NAMALWA (cell line): Measurements from ENCODE around the gene SORCS2.

Experiments
- DNase-seq: peaks from one replicate; pipeline ENCODE4 v3.0.0-alpha.2; 2015; ENCODE audit warnings: low spot score

The SORCS2 gene

DNA sequence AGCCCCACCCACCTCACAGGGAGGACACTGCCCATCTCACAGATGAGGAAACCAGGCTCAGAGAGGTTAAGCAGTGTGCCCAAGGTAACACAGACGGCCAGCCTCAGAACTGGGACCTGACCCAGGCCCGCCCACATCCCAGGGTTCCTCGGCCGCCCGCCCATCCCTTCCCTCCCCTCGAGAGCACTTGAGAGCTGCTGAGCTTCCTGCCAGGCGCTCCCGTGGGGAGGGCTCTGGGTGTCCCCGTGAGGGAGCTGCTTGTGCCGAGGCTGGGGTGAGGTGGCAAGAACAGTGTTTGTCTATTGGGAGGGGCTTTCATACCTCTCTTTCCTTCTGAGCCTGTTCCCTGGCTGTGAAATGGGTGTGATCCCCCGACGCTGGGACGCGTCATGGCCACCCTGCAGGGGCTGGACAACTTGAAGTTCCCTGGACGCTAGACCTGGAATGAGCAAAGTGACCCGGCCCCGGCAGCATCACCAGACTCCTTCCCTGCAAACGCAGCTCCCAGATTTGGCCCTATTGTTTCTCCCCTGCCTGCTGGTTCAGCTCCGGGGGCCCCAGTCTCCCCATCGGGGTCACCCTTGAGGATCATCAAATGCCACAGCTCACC is 542.4 kb downstream of the SORCS2 start:
- no peak for DNase-seq

DNA sequence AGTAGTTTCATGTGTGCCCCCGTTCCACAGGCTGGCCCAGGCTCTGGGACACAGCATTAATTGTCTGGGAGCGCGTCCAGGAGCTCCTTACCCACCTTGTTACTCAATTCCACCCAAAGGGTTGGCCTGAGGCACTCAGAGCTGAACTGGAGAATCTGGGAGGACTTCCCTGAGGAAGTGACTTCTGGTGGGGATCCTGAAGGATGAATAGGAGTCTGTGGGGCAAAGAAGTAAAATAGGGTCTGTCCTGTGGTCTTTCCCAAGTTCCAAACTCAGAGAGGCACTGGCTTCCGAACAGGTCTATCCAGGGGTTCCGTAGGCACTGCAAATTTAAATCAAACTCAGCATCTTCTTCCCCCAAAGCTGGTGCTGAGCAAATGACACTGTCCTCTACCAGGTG is 543.1 kb downstream of the SORCS2 start:
- DNase-seq: no peak

DNA sequence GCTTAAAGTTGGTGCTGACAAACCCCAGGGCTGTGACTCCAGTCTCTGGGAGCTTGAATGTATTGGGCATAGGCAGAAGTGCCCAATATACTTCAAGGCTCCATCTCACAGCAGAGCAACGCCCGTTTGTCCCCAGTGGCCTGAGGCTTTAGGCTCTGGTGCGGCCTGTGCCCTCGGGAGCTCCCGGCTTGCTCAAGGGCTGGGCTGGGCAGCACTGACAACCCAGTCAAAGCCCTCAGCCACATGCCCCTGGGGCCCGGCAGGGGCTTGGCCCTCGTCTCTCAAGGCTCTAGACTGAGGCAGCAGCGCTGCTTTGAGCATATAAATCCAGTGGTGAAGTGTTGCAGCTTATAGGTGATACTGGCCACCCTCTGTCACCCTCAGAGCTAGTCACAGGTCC is 543.6 kb downstream of the SORCS2 start:
- DNase-seq: no peak

DNA sequence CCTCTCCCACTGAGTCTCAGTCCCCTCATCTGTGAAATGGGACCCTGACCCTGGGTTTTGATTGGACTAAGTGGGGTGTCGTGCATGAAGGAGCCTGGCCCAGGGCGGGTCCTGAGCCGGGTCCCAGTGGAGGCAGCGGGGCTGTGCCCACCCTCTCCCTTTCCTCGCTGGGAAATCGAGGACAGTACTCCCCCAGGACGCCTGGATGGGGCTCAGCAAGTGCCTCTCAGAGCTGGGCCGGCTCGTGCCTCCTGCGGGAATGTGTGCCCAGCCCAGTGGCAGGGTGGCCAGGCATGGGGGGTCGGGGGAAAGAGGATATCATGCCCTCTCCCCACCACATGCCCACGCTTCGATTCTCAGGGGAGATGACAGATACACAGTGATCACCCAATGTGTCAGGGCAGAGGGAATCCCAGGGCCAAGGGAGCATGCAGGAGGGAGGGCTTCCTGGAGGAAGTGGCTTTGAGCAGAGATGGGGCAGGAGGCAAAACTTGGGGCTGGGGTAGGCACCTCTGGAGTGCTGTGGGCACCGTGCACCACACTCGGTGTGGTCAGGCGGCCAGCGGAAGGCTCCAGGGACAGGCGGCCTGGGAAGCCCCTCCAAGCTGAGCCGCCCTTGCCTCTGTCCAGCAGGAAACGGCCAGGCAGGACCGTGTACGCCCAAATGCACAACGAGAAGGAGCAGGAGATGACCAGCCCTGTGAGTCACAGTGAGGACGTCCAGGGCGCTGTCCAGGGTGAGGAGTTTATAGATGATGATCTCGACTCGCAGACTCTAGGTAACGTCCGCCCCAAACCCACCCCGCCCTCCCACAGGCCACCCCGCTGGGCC is 544.3 kb downstream of the SORCS2 start:
- DNase-seq: no peak

DNA sequence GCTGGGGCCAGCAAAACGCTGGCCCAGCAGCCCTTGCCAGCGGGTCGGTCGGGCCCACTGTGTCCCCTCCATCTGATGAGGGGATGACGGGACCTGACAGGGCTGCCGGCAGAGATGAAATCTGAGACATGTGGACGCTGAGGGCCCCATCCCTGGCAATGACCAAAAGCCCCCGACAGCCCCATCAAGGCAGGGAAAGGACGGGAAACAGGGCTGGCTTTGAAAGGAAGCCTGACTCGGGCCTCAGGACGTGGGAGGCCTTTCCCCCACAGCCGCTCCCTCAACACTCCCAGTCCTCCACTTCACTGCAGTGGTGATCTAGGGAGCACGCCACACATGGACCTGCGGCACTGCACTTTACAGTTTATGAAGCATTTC is 544.9 kb downstream of the SORCS2 start:
- DNase-seq: no peak

DNA sequence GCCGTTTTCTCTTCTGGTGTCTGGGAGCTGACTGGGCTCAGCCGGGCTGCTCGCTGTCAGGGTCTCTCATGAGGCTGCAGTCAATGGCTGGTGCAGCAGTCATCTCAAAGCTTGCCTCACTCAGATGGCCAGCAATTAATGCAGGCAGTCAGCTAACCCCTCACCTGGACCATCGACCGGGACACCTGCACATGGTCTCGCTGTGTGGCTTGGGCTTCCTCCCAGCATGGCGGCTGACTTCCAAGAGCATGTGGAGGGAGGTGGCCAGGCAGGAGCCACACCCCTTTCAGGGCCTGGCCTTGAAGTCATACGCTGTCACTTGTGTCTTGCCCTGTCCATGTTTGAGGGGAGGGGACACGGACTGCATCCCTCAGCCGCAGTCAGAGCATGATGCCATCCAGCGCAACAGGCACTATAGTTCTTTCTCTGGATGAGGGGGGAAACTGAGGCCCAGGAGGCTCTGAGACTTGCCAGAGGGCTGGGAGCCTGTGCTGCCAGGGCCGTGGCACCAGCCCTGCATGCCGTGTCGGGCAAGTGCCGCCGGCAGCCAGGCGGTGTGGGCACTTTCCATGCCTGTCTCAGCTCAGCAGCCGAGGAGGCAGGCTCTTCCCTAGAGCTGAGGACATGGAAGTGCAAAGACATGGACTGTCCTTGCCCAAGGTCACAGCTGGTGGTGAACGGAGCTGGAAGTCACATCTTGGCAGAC is 545.6 kb downstream of the SORCS2 start:
- no peak for DNase-seq

DNA sequence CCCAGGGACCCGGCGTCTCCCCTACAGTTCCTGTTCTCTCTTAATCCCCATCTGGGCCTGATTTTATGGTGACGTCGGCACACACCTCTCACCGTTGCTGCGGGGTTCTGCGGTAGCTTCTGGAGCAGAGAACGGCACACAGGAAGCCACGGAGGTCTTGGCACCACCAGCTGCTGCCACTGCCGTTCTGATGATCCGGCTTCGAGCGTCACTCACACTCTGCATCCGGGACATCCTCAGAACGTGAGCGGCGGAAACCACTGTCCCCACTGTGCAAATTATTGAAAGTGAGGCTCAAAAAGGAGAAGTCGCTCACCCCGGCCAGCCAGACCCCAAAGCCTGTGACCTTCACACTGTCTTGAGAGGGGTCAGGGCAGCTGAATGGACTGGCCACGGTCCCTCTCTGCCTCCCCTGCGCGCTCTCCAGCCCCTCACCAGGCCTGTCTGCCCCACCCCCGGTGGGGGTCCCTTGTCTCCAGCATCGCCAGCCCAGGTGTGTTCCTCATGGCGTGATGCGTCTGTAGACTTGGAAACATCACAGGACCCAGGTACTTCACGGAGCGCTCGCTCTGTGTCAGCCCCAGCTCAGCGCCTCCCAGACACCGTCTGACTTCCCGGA is 546.2 kb downstream of the SORCS2 start:
- no peak for DNase-seq

DNA sequence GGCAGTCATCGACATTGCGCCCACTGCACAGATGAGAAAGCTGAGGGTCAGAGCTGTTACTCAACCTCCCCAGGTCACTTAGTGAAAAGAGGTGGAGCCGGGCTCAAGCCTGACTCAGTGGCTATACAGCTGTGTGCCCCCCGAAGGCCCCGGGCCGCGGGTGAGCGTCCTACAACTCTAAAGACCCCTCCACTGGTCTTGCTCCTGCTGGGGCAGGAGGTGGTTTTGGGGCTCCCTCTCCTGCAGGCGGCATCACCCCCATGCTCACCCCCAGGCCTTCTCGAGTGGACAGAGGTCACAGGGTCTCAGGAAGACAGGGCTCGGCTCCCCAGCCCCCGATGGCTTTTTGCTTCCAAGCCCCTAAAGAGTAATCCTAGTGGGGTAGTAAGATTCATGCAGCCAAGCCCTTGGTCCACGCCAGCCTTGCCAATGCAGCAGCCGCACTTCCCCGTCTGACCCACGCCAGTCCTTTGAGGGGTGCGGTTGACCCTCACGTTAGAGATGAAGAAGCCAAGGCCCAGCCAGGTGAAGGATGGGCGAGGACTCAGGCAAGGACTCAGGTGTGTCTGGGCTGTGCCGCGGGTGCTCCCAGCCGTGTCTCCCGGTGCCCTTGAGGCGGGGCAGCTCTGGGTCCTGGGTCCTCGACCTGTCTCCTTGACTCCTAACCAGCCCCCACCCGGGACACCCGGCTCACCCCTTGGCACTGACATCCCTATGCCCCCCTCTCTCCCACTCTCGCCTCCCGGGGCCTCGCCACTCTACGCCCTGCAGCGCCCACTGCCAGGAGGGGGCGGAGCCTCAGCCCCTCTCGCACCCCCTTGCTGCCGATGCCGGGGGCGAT is 547.0 kb downstream of the SORCS2 start:
- DNase-seq: no peak

DNA sequence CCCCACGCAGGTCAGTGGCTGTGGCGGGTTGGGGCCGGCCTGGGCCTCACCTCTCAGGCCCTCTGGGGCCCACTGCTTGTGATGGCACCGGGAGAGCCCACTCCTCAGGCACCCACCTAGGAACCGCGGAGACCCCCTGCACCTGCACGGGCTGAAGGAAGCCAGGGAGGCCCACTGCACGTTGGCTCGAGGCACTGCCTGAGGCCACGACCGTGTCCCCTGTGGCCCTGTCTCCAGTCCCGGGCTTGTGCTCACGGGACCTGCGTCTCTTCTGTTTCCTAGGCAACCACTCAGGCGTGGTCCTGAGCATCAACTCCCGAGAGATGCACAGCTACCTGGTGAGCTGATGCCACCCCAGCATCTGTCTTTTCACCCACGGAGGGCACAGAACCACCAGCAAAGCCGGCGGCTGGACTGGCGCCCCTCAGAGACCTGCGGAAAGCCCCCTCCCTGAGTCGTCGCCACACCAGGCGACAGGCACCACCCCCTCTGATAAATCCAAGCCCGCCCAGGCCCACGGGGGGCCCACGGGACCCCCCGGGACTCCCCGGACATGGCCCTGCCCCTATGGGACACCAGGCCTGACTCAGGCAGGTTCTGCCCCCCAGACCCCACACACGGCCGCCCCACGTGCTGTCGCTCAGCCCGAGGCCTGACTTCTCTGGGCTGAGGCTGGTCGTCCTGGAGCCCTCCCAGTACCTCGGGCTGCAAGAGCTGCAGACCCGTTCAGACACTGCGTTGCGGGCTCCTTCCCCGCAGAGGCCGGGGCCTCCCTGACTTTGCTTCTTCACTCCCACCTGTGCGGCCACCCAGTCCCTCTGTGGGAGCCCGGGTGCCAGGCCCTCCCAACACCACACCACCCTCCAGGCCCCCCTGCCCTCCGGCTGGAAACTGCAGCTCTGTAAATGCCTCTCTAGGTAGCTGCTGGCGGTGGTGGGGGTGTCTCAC is 547.9 kb downstream of the SORCS2 start:
- DNase-seq: no peak

DNA sequence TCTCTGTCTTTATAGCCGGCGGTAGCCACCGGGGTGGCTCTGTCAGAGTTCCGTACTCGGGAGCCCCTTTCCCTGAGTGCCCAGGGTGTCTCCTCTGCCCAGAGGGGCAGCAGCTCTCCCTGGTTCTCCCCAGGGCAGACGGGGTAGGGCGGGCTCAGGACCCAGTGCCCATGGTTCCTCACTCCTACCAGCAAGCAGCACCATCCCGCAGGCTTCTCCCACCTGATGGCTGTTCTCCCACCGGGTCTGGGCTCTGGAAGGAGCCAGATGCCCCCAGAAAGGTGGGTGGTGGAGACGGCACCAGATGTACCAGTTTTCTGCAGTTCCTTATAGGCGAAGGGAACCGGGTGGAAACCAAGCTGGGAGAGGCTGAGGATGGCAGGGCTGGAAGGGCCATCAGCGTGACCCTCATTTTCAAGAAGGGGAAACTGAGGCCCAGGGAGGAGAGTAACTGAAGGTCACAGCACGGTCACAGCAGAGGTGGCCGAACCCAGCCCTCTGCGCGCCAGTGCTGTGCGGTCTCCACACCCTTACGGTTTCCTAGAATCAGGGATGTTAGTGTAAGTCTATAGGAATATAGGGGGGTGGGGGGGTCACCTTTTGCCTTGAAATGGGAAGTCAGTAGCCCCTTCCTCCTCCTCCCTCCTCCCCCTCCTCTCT is 548.7 kb downstream of the SORCS2 start:
- DNase-seq: no peak

DNA sequence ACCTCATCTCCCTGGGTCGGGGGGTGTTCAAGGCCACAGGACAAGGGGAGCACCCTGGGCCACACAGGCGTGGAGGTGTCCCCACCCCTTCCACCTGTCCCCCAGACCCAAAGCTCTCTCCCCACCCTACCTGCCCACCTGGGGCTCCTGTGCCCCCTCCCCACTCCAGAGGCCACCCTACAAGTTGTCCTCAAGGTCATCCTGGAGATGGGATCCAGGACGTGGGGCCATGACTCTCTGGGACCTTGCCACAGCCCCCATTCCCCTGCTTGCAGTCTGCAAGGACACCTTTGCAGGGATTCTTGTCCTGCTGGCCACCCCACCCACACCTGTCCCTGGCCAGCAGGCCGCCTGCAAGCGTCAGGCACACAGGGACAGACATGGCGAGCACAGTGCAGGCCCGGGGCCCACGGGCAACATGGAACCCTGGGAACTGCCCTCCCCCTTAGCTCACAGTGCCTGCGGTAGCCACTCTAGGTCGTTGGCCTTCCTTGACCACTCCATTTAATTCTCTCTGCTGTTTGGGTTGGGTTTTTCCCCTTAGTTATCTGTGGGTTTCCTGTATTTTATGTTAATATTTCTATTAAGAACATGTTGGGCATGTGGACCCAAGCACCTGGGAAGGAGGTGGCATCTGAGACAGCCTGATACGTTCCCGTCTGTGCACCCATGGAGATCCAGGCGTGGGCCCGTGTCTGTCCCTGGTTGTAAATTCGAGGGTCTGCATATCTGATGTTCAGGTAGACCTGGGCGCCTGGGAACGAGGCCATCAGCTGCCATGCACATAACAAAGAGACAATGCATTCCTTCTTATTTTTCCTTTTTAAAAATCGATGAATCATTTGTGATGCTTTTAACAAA is 549.8 kb downstream of the SORCS2 start:
- no peak for DNase-seq

DNA sequence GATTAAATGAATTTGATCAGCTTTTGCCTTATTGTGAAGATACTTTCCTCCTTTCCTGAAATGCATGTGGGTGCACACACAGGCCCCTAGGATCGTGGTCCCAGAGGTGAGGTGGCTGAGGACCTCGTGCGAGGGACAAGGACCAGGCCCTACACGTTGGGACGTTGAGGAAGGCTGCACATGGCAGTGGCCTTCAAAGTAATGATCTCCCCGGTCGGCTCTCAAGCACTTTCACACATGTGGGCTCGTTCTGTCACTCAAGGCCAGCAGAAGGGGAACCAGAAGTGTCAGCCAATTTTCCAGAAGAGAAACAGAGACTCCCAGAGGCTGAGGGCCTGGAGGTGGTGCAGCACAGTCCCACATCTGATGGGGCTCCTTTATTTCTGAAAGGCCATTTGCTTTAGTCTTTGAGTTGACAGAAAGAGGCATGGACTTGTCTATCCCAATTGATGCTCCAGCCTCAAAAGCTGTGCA is 550.5 kb downstream of the SORCS2 start:
- no peak for DNase-seq

DNA sequence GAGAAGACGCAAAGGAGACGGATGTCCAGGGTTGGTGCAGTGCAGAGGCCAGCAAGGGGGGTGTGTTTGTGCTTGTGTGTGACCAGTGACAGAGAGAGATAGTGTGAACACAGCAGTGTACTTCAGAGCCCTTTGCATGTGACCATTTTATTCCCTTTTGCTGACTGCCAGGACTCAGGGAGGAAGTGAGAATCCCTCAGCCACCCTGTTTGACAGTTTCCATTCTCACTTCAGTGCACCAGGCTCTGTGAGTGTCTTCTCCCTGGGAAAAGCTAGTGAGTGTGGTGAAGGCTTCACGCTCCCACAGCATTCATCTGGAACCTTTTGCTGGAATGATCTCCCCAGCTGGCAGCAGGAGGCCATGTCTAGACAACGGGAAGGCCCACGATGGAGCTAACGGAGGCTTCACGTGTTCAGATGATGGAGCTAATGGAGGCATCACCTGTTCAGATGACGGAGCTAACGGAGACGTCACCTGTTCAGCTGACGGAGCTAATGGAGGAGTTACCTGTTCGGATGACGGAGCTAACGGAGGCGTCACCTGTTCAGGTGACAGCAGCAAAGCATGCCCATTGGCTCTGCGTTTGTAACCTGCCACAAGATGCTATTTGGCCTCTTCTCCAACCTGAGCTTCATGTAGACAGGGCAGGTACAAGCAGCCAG is 551.9 kb downstream of the SORCS2 start:
- DNase-seq: no peak

DNA sequence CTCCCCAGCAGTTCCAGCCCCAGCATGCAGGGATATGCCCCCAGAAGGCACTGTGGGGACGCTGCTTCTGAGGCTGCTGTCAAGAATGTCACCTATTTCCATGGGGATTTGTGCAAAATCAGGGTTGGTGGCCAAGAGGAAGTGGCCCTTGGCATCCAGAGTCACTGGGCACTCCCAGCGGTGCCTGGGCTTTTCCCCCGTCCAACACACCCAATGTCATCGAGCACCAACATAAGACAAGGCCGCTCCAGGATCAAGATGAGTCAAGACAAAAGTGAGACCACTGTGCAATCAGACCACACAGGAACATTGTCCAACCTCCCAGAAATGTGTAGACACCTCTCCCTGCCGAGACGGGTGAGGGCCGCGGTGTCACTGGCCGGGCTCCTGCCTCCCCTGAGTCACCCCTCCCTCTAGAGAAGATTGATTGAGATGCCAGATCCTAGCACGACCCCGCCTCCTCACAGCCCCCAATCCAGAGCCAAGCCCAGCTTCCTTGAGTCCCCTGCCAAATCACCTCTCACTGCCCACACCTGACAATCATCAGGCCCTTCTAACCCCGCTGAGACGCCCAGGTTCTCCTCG is 553.1 kb downstream of the SORCS2 start:
- no peak for DNase-seq

DNA sequence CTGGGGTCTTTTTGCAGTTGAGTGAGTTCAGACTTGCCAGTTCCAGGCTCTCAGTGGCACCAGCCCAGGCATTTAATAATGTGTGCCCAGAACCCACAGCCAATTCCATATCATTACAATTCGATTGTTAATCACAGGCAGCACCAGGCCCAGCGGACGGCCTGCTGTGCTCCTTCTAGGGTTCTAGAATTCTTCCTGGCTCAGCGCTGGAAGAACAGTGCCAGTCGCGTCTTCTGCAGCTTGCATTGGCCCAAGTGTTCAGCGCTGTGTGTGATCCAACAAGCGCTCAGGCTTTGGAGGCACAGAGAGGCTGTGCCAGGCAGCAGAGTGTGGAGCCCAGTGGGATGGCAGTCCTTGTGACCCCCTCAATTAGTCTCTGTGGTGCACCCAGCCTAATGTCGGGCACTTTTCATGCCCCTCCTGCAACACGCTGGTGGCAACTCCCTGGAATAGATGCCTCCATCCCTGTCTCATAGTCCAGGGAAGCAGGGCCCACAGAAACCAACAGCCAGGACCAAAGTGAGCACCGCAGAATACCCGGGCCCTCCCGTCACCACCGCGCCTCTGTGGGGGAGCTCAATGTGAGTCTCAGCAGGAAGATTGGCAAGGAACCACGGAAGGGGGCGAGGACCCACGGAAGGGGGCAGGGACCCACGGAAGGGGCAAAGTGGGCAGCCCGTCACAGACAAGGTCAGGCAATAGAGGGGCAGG is 554.2 kb downstream of the SORCS2 start:
- DNase-seq: no peak

DNA sequence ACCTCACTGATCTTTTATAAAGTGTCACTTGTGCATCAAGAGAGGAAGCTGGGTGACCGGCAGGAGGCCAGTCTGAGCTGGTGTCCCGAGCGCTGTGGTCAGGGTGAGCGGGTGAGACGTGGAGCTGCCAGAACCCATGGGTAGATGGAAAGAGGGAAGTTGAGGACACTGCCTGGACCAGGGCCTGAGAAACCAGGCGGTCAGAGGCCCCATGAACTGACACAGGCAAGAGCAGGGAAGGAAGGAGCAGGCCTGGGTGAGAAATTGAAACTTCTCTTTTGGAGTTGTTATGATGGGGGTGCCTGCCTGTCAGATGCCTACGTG is 554.7 kb downstream of the SORCS2 start:
- DNase-seq: no peak

DNA sequence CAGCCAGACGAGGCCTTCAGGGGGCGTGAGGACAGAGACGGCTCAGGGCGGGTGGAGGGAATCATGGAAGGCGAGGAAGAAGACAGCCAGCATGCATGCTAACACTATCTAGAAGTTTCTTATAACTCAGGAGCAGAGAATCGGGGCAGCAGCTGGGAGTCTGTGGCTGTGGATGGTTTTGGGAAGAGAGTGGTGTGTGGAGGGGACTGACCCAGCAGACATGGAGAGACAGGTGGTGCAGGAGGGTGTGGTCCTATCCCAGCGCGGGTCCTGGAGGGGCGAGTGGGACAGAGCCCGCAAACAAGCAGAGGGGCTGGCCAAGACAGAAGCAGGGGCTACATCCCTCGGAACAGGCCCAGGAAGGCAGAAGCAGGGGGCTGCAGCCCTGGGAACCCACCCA is 555.2 kb downstream of the SORCS2 start:
- DNase-seq: no peak

DNA sequence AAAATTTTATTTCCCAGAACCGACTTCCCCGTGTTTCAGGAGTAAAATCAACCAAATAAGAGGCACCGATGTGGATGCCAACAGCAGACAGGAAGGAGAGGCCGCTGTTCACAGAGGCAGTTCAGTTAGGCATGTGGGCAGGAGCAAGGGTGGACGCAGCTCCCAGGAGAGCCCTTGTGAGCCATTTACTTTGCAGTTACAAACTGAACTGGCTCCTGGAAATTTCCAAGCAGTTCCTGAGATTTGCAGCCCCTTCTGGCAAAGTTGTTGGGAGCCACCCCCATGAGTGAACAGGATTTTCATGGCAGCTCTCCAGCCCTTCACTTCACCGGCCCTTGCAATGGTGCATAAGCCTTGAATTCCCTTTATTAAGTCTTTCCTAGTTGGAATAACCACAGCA is 558.2 kb downstream of the SORCS2 start:
- DNase-seq: no peak
